ENCODE results near the gene ADD3. TPM values are rescaled to one million over a fixed set of nuclear protein-coding genes. Genes with fewer than 3 reads are reported as not detected.

Gene ADD3
- total and polyA plus RNA-seq, 2 of the 13 experiments (the other 11 are each of a cell fraction or from before 2014, with no cell fraction given): 44.7 to 57.5 TPM

- Histone ChIP-seq H3K4me1 (ENCODE audit: insufficient read depth, low read length) (no peaks in the 10 kb centered on the region), H3K4me2 (ENCODE audit: low read depth, low read length) (no peak overlapping the region), H3K36me3 (replicated peaks in 1 of 2; ENCODE audit: control insufficient read depth in 1 of 2, insufficient read depth in 2 of 2, low read length in 2 of 2) (peaks cover 2 to 26% of the 10 kb centered on the region in 2 experiments; a peak in 4 of 5 replicates), H3K79me2 (ENCODE audit: insufficient read depth, low read length) (no peaks in the 10 kb centered on the region), H2AFZ (ENCODE audit: low read length) (no peak overlapping the region), H4K20me1 (ENCODE audit: insufficient read depth, low read length) (no peaks in the 10 kb centered on the region), H3K9me3 (ENCODE audit: low read length) (no peaks in the 10 kb centered on the region), H3K27me3 (ENCODE audit: control insufficient read depth in 1 of 2, insufficient read depth in 2 of 2, low read length in 2 of 2) (no peaks in the 10 kb centered on the region), H3K4me3 (replicated peaks in 1 of 3; ENCODE audit: insufficient read depth in 1 of 3, low read depth in 2 of 3, low read length in 3 of 3) (no peak overlapping the region), H3K27ac (ENCODE audit: extremely low read length, insufficient read depth, low read length) (no peak overlapping the region), H3K9ac (ENCODE audit: insufficient read depth, low read depth, low read length) (no peak overlapping the region)
- TF ChIP-seq ZNF780A (CRISPR knock-in tag; IDR thresholded peaks at IDR 0.05): no peak
- no peak for TF ChIP-seq MYNN (CRISPR knock-in tag; IDR thresholded peaks at IDR 0.05; ENCODE audit: low read depth)
- no peak for TF ChIP-seq ZBTB34 (CRISPR knock-in tag; IDR thresholded peaks at IDR 0.05)
- no peak for TF ChIP-seq CSRNP2 (CRISPR knock-in tag; conservative IDR thresholded peaks at IDR 0.05; ENCODE audit: low read depth)
- no peak for TF ChIP-seq ZFX (CRISPR knock-in tag; IDR thresholded peaks at IDR 0.05; ENCODE audit: low read depth)
- TF ChIP-seq ZFP36L1 (CRISPR knock-in tag; IDR thresholded peaks at IDR 0.05): no peak
- no peak for TF ChIP-seq ZNF609 (CRISPR knock-in tag; IDR thresholded peaks at IDR 0.05; ENCODE audit: borderline replicate concordance)
- TF ChIP-seq ZIK1 (CRISPR knock-in tag; IDR thresholded peaks at IDR 0.05; ENCODE audit: borderline replicate concordance, low read depth): no peak
- TF ChIP-seq BCL6 (CRISPR knock-in tag; IDR thresholded peaks at IDR 0.05): no peak
- TF ChIP-seq DR1 (CRISPR knock-in tag; IDR thresholded peaks at IDR 0.05): no peak
- intact Hi-C loops (cut with micrococcal nuclease; ENCODE audit: unreplicated experiment): loop anchor here (10.0 kb wide), 1 partner anchor 146 kb away; no protein-coding TSS in a partner anchor
- FAIRE-seq (no peak), DNase-seq (ENCODE audit: low spot score) (no peak), ATAC-seq (no peak)
- no TSS peak for BruUV-seq (replicated peaks)
- POLR2A ChIA-PET: no interaction called here
- in situ Hi-C loops (cut with HindIII; ENCODE audit: extremely low pct_ligation_motif_present, low pct_unique_long_range_greater_than_20kb): no loop called here
- CTCF ChIA-PET (ENCODE audit: low intra/inter-chr PET ratio, low total read pairs): no interaction called here
- WGBS (ENCODE audit: low lambda C conversion rate): 93% methylated on average over 3 of the region's 3 CpGs
Measured at GRCh38 chr10:110110338-110110737, 102.6 kb downstream of the ADD3 start.

Data from HepG2 (cell line).